GM12875 (cell line): ENCODE measurements around the gene CNTNAP2.

ENCODE experiments used
- H3K4me3 ChIP-seq: one replicate; pipeline ENCODE4 v1.5.1; 2011; ENCODE audit warnings: low read depth, low read length, control low read depth
- CTCF ChIP-seq: IDR thresholded peaks from 2 replicates; pipeline ENCODE4 v1.5.1; 2011; ENCODE audit warnings: low read depth, mild to moderate bottlenecking, control low read depth, inconsistent platforms, low read length, moderate library complexity, borderline replicate concordance; ENCODE audit not compliant: insufficient read depth

CNTNAP2 gene

GRCh38 chr7:146565872-146566271 lies 449.3 kb downstream of the CNTNAP2 start:
- H3K4me3 ChIP-seq = no peak overlapping the region
- TF ChIP-seq CTCF = no peak

GRCh38 chr7:146575903-146576302 lies 459.3 kb downstream of the CNTNAP2 start:
- no peak overlapping the region for H3K4me3 ChIP-seq
- no peak for TF ChIP-seq CTCF

- H3K4me3 ChIP-seq = no peak overlapping the region
- no peak for TF ChIP-seq CTCF
These were observed 475.4 kb downstream of the CNTNAP2 start for GRCh38 chr7:146591976-146592375.

- no peak for TF ChIP-seq CTCF
- H3K4me3 ChIP-seq = no peak overlapping the region
These were observed 490.0 kb downstream of the CNTNAP2 start for GRCh38 chr7:146606628-146607027.

- no peak overlapping the region for H3K4me3 ChIP-seq
- TF ChIP-seq CTCF = no peak
These were observed 503.0 kb downstream of the CNTNAP2 start for GRCh38 chr7:146619641-146620040.

- TF ChIP-seq CTCF = no peak
- H3K4me3 ChIP-seq = no peak overlapping the region
These were observed 510.3 kb downstream of the CNTNAP2 start for GRCh38 chr7:146626912-146627311.

- no peak for TF ChIP-seq CTCF
- no peak overlapping the region for H3K4me3 ChIP-seq
These were observed 518.8 kb downstream of the CNTNAP2 start for GRCh38 chr7:146635205-146636032.
